Caco-2 (cell line): Measurements from ENCODE around the gene GRIA3. TPM values are rescaled to one million over a fixed set of nuclear protein-coding genes. Genes with fewer than 3 reads are reported as not detected.
"Not testable (repeated sequence)": the region's sequence is repeated elsewhere in the genome, so short reads cannot be mapped to it uniquely, and the experiment has no call there.

Experiments
- BruUV-seq: library from RNA; stranded (reverse); fragments of 400-500 nt; replicated peaks from 2 replicates; lab custom pipeline; 2021; lab: Mats Ljungman, UMichigan
- CTCF ChIA-PET: fragments of 300-600 bp; sonication (Branson Sonifier 250); formaldehyde crosslinking; loops from one replicate; lab custom pipeline; 2022; ENCODE audit warnings: antibody characterized with exemption; lab: Charles Lee
- POLR2A ChIA-PET: fragments of 300-600 bp; sonication (Branson Sonifier 250); formaldehyde crosslinking; loops from one replicate; lab custom pipeline; 2022; ENCODE audit warnings: antibody characterized with exemption; lab: Charles Lee
- DNase-seq, 2 experiments: peaks; one replicate each; pipeline versions ENCODE4 v3.0.0 to v3.0.0-alpha.2; 2020 to 2022
- H3K27me3 ChIP-seq: replicated peaks from 2 replicates; pipeline ENCODE4 v1.6.0; 2011; ENCODE audit warnings: low read length; ENCODE audit not compliant: control insufficient read depth, insufficient read depth
- H3K36me3 ChIP-seq: 2 replicates; pipeline ENCODE4 v1.5.1; 2011; ENCODE audit warnings: low read length; ENCODE audit not compliant: control insufficient read depth, insufficient read depth
- H3K4me1 ChIP-seq: fragments of 250-450 bp; sonication (Bioruptor Pico); 2 replicates; pipeline ENCODE4 v1.5.1; 2020; ENCODE audit warnings: mild to moderate bottlenecking
- H3K4me3 ChIP-seq: 2 replicates; pipeline ENCODE4 v1.5.1; 2011; ENCODE audit warnings: low read depth, mild to moderate bottlenecking, control low read depth, low read length
- H3K9me3 ChIP-seq: fragments of 250-450 bp; sonication (Bioruptor Pico); 2 replicates; pipeline ENCODE4 v1.5.1; 2020; ENCODE audit warnings: mild to moderate bottlenecking, moderate library complexity
- H3K27ac Mint-ChIP-seq: one replicate; pipeline ENCODE4 v1.8.0; 2022; ENCODE audit warnings: mixed read lengths; ENCODE audit not compliant: unreplicated experiment
- H3K27me3 Mint-ChIP-seq: one replicate; pipeline ENCODE4 v1.8.0; 2022; ENCODE audit warnings: mixed read lengths; ENCODE audit not compliant: insufficient read depth, unreplicated experiment
- H3K36me3 Mint-ChIP-seq: one replicate; pipeline ENCODE4 v1.8.0; 2022; ENCODE audit warnings: mild to moderate bottlenecking, mixed read lengths; ENCODE audit not compliant: insufficient read depth, unreplicated experiment
- H3K4me1 Mint-ChIP-seq: one replicate; pipeline ENCODE4 v1.8.0; 2022; ENCODE audit warnings: low read depth, mixed read lengths; ENCODE audit not compliant: unreplicated experiment
- H3K4me3 Mint-ChIP-seq: one replicate; pipeline ENCODE4 v1.8.0; 2022; ENCODE audit warnings: mild to moderate bottlenecking, moderate library complexity, mixed read lengths; ENCODE audit not compliant: unreplicated experiment
- H3K9me3 Mint-ChIP-seq: one replicate; pipeline ENCODE4 v1.8.0; 2022; ENCODE audit warnings: mixed read lengths; ENCODE audit not compliant: unreplicated experiment
- CTCF ChIP-seq, 2 experiments: fragments of 200-600 bp in 1 of 2; IDR thresholded peaks; 1 replicate in 1 of 2; 2 replicates in 1 of 2; pipeline versions ENCODE4 v1.5.1 to v1.8.0; 2011 to 2022; ENCODE audit warnings: antibody characterized with exemption in 1 of 2, control low read depth in 1 of 2, inconsistent platforms in 1 of 2, low read depth in 1 of 2, low read length in 1 of 2, mild to moderate bottlenecking in 1 of 2, moderate library complexity in 1 of 2; ENCODE audit not compliant: insufficient read depth in 1 of 2, severe bottlenecking in 1 of 2, unreplicated experiment in 1 of 2
- intact Hi-C: fragments of 100-400 bp; cut with micrococcal nuclease; formaldehyde crosslinking; loops from one replicate; pipeline ENCODE4 v1.10.0; 2022; ENCODE audit not compliant: unreplicated experiment
- total RNA-seq: library from RNA; stranded (reverse); gene quantifications from 2 replicates; pipeline ENCODE4 v1.2.3, GENCODE V29; 2022

The GRIA3 gene
- total RNA-seq, 1 experiment from 2014 or later: not detected

GRCh38 chrX:123277347-123277746, 93.3 kb downstream of the GRIA3 start:
- H3K9me3 Mint-ChIP-seq: no peaks in the 10 kb centered on the region
- H3K9me3 ChIP-seq: no peaks in the 10 kb centered on the region
- H3K27me3 Mint-ChIP-seq: no peaks in the 10 kb centered on the region
- BruUV-seq: no TSS peak
- H3K4me3 Mint-ChIP-seq: no peak overlapping the region
- no peaks in the 10 kb centered on the region for H3K4me1 ChIP-seq
- POLR2A ChIA-PET: no interaction called here
- DNase-seq: no peak
- no peaks in the 10 kb centered on the region for H3K4me1 Mint-ChIP-seq
- no peak for TF ChIP-seq CTCF (IDR thresholded peaks at IDR 0.05; ENCODE audit: insufficient read depth in 1 of 2, low read depth in 1 of 2, low read length in 1 of 2, severe bottlenecking in 1 of 2, unreplicated experiment in 1 of 2)
- no peaks in the 10 kb centered on the region for H3K36me3 Mint-ChIP-seq
- intact Hi-C loops: no loop called here
- no peaks in the 10 kb centered on the region for H3K36me3 ChIP-seq
- CTCF ChIA-PET: no interaction called here
- no peaks in the 10 kb centered on the region for H3K27me3 ChIP-seq
- no peak overlapping the region for H3K27ac Mint-ChIP-seq
- H3K4me3 ChIP-seq: no peak overlapping the region

GRCh38 chrX:123277821-123278220, 93.7 kb downstream of the GRIA3 start:
- no peaks in the 10 kb centered on the region for H3K36me3 Mint-ChIP-seq
- Histone ChIP-seq H3K9me3 (no peaks in the 10 kb centered on the region), H3K4me1 (no peaks in the 10 kb centered on the region), H3K27me3 (no peaks in the 10 kb centered on the region), H3K4me3 (no peak overlapping the region), H3K36me3 (no peaks in the 10 kb centered on the region)
- no peaks in the 10 kb centered on the region for H3K4me1 Mint-ChIP-seq
- intact Hi-C loops: loop anchor here (1.0 kb wide), 1 partner anchor 145 kb away; no protein-coding TSS in a partner anchor
- H3K27me3 Mint-ChIP-seq: no peaks in the 10 kb centered on the region
- no peak overlapping the region for H3K27ac Mint-ChIP-seq
- no peaks in the 10 kb centered on the region for H3K9me3 Mint-ChIP-seq
- no TSS peak for BruUV-seq
- H3K4me3 Mint-ChIP-seq: no peak overlapping the region
- peak in 1 of 2 experiments; percentile 3 for TF ChIP-seq CTCF (IDR thresholded peaks at IDR 0.05; ENCODE audit: insufficient read depth in 1 of 2, low read depth in 1 of 2, low read length in 1 of 2, severe bottlenecking in 1 of 2, unreplicated experiment in 1 of 2)
- no peak for DNase-seq
- ChIA-PET POLR2A (no interaction called here), CTCF (no interaction called here)

- Histone ChIP-seq H3K27me3 (no peaks in the 10 kb centered on the region), H3K4me3 (no peak overlapping the region), H3K9me3 (no peaks in the 10 kb centered on the region), H3K36me3 (no peaks in the 10 kb centered on the region), H3K4me1 (no peaks in the 10 kb centered on the region)
- Mint-ChIP-seq H3K27ac (no peak overlapping the region), H3K4me1 (no peaks in the 10 kb centered on the region), H3K27me3 (peaks cover 14% of the 10 kb centered on the region), H3K36me3 (no peaks in the 10 kb centered on the region), H3K4me3 (no peak overlapping the region), H3K9me3 (no peaks in the 10 kb centered on the region)
- ChIA-PET POLR2A (no interaction called here), CTCF (no interaction called here)
- TF ChIP-seq CTCF (IDR thresholded peaks at IDR 0.05; ENCODE audit: insufficient read depth in 1 of 2, low read depth in 1 of 2, low read length in 1 of 2, severe bottlenecking in 1 of 2, unreplicated experiment in 1 of 2): no peak
- intact Hi-C loops: no loop called here
- no TSS peak for BruUV-seq
- DNase-seq: no peak
Measured at GRCh38 chrX:123282241-123282640, 98.2 kb downstream of the GRIA3 start.

GRCh38 chrX:123283407-123283806, 99.3 kb downstream of the GRIA3 start:
- intact Hi-C loops, H3K36me3 ChIP-seq, H3K9me3 Mint-ChIP-seq, H3K4me1 ChIP-seq, CTCF ChIA-PET, H3K27me3 ChIP-seq, BruUV-seq, H3K4me3 Mint-ChIP-seq, H3K4me1 Mint-ChIP-seq, H3K4me3 ChIP-seq, H3K36me3 Mint-ChIP-seq, H3K27ac Mint-ChIP-seq, DNase-seq, H3K9me3 ChIP-seq, POLR2A ChIA-PET: not testable (repeated sequence)
- H3K27me3 Mint-ChIP-seq: peaks cover 14% of the 10 kb centered on the region
